ENCODE results near the gene KCNN2.

KCNN2 gene

GRCh38 chr5:114361724-114362196 lies at the start of gene KCNN2:
TSS of gene KCNN2 (plus strand) at chr5:114362070. CDS start at chr5:114362140, 70 bp downstream.
- no peak for TF ChIP-seq CTCF (IDR thresholded peaks at IDR 0.05; ENCODE audit: insufficient read depth, low read depth, low read length, missing control alignments)
- H3K4me3 ChIP-seq (ENCODE audit: low read length) = peak within 1 kb of the TSS; percentile 47
- peak; percentile 77 for DNase-seq (ENCODE audit: low read depth)

- no peak overlapping the region for H3K4me3 ChIP-seq (ENCODE audit: low read length)
- DNase-seq (ENCODE audit: low read depth) = no peak
- no peak for TF ChIP-seq CTCF (IDR thresholded peaks at IDR 0.05; ENCODE audit: insufficient read depth, low read depth, low read length, missing control alignments)
These were observed 49.2 kb upstream of the KCNN2 start for GRCh38 chr5:114312658-114313057.

DNA sequence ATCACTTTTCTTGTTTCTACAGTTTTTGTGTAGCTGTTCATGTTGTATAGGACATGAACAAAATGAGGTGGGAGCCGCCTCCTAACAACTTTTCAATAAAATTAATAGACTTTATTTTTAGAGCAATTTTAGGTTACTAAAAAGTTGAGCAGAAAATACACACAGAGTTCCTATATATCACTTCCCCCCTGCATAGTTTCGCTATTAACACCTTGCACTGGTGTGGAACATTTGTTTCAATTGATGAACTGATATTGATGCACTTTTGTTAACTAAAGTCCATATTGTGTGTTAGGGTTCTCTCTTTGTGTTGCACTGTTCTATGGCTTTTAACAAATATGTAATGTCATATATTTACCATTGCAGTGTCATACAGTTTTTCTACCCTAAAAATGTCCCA lies 47.8 kb upstream of the KCNN2 start:
- TF ChIP-seq CTCF (IDR thresholded peaks at IDR 0.05; ENCODE audit: insufficient read depth, low read depth, low read length, missing control alignments) = no peak
- no peak overlapping the region for H3K4me3 ChIP-seq (ENCODE audit: low read length)
- DNase-seq (ENCODE audit: low read depth) = no peak

DNA sequence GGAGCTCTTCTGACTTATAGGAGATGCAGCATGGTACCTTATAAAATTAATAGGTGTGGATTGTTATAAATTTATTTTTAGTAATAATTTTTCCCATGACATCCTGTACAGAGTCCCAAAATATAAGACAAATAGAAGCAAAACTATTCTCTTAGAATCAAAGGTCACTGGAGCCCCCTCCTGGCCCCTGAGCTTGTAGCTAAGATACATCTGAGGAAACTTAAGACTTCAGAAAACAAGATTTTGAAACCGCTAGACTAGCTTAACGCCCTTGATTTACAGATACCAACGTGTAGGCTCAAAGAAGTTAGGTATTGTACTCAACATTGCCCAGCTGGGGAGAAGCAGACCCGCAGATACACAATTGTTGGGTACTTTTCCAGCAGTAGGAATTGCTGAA lies 45.7 kb upstream of the KCNN2 start:
- DNase-seq (ENCODE audit: low read depth) = no peak
- no peak for TF ChIP-seq CTCF (IDR thresholded peaks at IDR 0.05; ENCODE audit: insufficient read depth, low read depth, low read length, missing control alignments)
- H3K4me3 ChIP-seq (ENCODE audit: low read length) = no peak overlapping the region

DNA sequence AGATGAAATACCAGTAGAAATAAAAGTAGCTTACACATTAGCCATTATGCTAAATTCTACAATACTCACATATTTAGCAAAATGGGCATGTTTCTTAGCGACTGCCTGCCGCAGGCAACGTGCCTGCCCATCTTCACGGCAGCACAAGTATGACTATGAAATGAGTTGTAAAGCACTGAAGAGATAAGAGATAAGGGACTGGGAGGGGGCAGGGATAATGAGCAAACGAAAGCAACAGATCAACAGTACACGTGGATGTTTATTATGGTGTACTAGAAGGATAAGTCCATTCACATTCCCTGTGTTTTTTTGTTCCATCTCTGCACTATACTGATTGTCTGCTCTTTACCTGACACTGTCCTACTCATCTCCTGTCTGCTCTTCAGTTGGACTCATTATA lies 44.1 kb upstream of the KCNN2 start:
- TF ChIP-seq CTCF (IDR thresholded peaks at IDR 0.05; ENCODE audit: insufficient read depth, low read depth, low read length, missing control alignments) = no peak
- H3K4me3 ChIP-seq (ENCODE audit: low read length) = no peak overlapping the region
- DNase-seq (ENCODE audit: low read depth) = no peak

GRCh38 chr5:114319236-114319635 lies 42.6 kb upstream of the KCNN2 start:
- no peak for DNase-seq (ENCODE audit: low read depth)
- no peak overlapping the region for H3K4me3 ChIP-seq (ENCODE audit: low read length)
- no peak for TF ChIP-seq CTCF (IDR thresholded peaks at IDR 0.05; ENCODE audit: insufficient read depth, low read depth, low read length, missing control alignments)

DNA sequence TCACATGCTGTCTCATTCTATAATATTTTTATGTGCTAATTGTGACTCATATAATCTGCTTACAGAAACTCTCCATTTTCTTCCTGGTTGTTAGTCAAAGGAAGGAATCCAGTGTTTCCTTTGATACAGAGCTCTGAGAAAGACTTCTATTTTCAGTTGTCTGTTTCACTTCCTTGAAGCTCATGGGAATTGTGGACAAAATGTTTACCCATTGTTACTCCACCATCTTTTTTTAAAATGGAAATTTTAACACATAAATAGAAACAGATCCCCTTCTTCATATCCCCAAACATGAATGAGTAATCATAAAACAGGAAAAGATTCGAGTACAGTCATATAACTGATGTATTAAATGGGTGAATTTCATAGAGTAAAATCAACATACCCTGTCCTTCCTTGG lies 42.0 kb upstream of the KCNN2 start:
- peak; percentile 33 for DNase-seq (ENCODE audit: low read depth)
- no peak overlapping the region for H3K4me3 ChIP-seq (ENCODE audit: low read length)
- TF ChIP-seq CTCF (IDR thresholded peaks at IDR 0.05; ENCODE audit: insufficient read depth, low read depth, low read length, missing control alignments) = no peak
